Vagina (tissue), 2 donors: ENCODE measurements around the gene HOXB7. TPM values are rescaled to one million over a fixed set of nuclear protein-coding genes. Genes with fewer than 3 reads are reported as not detected.

Experiments used
- DNase-seq, 2 donors: peaks; one replicate each; pipeline ENCODE4 v3.0.0-alpha.2; 2017; ENCODE audit errors: extremely low spot score in 2 of 2
- H3K27ac ChIP-seq: fragments of 200-600 bp; sonication (generic); one replicate; pipeline ENCODE4 v1.5.1; 2019
- H3K27me3 ChIP-seq: fragments of 200-600 bp; sonication (generic); one replicate; pipeline ENCODE4 v1.5.1; 2019
- H3K36me3 ChIP-seq, 2 donors: fragments of 200-600 bp; sonication (generic); one replicate each; pipeline ENCODE4 v1.5.1; 2017 to 2019
- H3K4me1 ChIP-seq: fragments of 200-600 bp; sonication (generic); one replicate; pipeline ENCODE4 v1.5.1; 2019
- H3K4me3 ChIP-seq, 2 donors: fragments of 200-600 bp; sonication (generic); 1 replicate in 1 of 2; 2 replicates in 1 of 2; pipeline ENCODE4 v1.5.1; 2016 to 2019
- H3K9me3 ChIP-seq: fragments of 200-600 bp; sonication (generic); one replicate; pipeline ENCODE4 v1.5.1; 2019
- CTCF ChIP-seq, 3 experiments: fragments of 450-650 bp in 2 of 3; fragments of 200-600 bp in 1 of 3; sonication (generic) in 1 of 3; IDR thresholded peaks; one replicate each; pipeline ENCODE4 v1.5.1; 2017 to 2019; ENCODE audit warnings: antibody characterized with exemption in 3 of 3, mild to moderate bottlenecking in 2 of 3, moderate library complexity in 2 of 3
- POLR2A ChIP-seq, 2 donors: fragments of 450-650 bp; IDR thresholded peaks; one replicate each; pipeline ENCODE4 v1.6.1; 2017; ENCODE audit warnings: antibody characterized with exemption in 2 of 2, mild to moderate bottlenecking in 2 of 2, moderate library complexity in 2 of 2
- POLR2AphosphoS5 ChIP-seq, 2 donors: sonication (generic); formaldehyde crosslinking; IDR thresholded peaks; one replicate each; pipeline ENCODE4 v1.9.0; 2017; ENCODE audit warnings: antibody characterized with exemption in 2 of 2, mild to moderate bottlenecking in 2 of 2, low read depth in 1 of 2; ENCODE audit not compliant: insufficient read depth in 1 of 2
- intact Hi-C: fragments of 100-400 bp; cut with DNase I; formaldehyde crosslinking; loops from one replicate; pipeline ENCODE4 v1.15.1; 2023
- total RNA-seq: library from RNA; depleted of rRNA; stranded (reverse); fragments of >200 nt; gene quantifications from one replicate; pipeline ENCODE4 v1.2.3, GENCODE V29; 2016

The HOXB7 gene
- total RNA-seq, 1 donor from 2014 or later, result 3.2 TPM

GRCh38 chr17:48589831-48590606, 20.8 kb downstream of the HOXB7 start, which contains the start of gene HOXB3:
Gene HOXB3 (minus strand): TSS chr17:48590241. CDS start chr17:48552474, 37,767 bp downstream.
- no peak within 1 kb of the TSS for H3K27ac ChIP-seq
- intact Hi-C loops, result loop anchor here (10.0 kb wide), 1 partner anchor 565 kb away; no protein-coding TSS in a partner anchor
- H3K27me3 ChIP-seq, result peaks cover 6% of the 10 kb centered on the region
- H3K9me3 ChIP-seq, result no peaks in the 10 kb centered on the region
- peak within 1 kb of the TSS in 1 of 2 donors; percentile 8 for H3K4me3 ChIP-seq
- DNase-seq, result no peak
- peaks cover 21% of the 10 kb centered on the region for H3K4me1 ChIP-seq
- TF ChIP-seq POLR2AphosphoS5 (IDR thresholded peaks at IDR 0.05; ENCODE audit: insufficient read depth in 1 of 2, low read depth in 1 of 2) (no peak), POLR2A (IDR thresholded peaks at IDR 0.05) (no peak), CTCF (IDR thresholded peaks at IDR 0.05) (no peak)
- no peaks in the 10 kb centered on the region for H3K36me3 ChIP-seq

GRCh38 chr17:48589060-48589830, 21.6 kb downstream of the HOXB7 start:
- H3K4me3 ChIP-seq, result peak overlapping the region in 1 of 2 donors; percentile 8
- intact Hi-C loops, result no loop called here

GRCh38 chr17:48588528-48588927, 22.3 kb downstream of the HOXB7 start:
- intact Hi-C loops, result no loop called here
- Histone ChIP-seq H3K9me3 (no peaks in the 10 kb centered on the region), H3K27me3 (peaks cover 6% of the 10 kb centered on the region), H3K36me3 (no peaks in the 10 kb centered on the region), H3K27ac (peak overlapping the region; percentile 8), H3K4me3 (no peak overlapping the region), H3K4me1 (peaks cover 25% of the 10 kb centered on the region)
- TF ChIP-seq POLR2AphosphoS5 (IDR thresholded peaks at IDR 0.05; ENCODE audit: insufficient read depth in 1 of 2, low read depth in 1 of 2) (no peak), POLR2A (IDR thresholded peaks at IDR 0.05) (no peak), CTCF (IDR thresholded peaks at IDR 0.05) (no peak)
- DNase-seq, result no peak

More at GRCh38 chr17:48589060-48589830, 21.6 kb downstream of the HOXB7 start:
- no peak for TF ChIP-seq POLR2A (IDR thresholded peaks at IDR 0.05)
- no peak for TF ChIP-seq CTCF (IDR thresholded peaks at IDR 0.05)
- no peak for TF ChIP-seq POLR2AphosphoS5 (IDR thresholded peaks at IDR 0.05; ENCODE audit: insufficient read depth in 1 of 2, low read depth in 1 of 2)
- H3K27ac ChIP-seq, result no peak overlapping the region
- DNase-seq, result no peak
- peaks cover 26% of the 10 kb centered on the region for H3K4me1 ChIP-seq
- peaks cover 6% of the 10 kb centered on the region for H3K27me3 ChIP-seq
- no peaks in the 10 kb centered on the region for H3K36me3 ChIP-seq
- no peaks in the 10 kb centered on the region for H3K9me3 ChIP-seq

GRCh38 chr17:48588074-48588415, 22.8 kb downstream of the HOXB7 start:
- H3K36me3 ChIP-seq, result no peaks in the 10 kb centered on the region
- H3K27me3 ChIP-seq, result peaks cover 5% of the 10 kb centered on the region
- intact Hi-C loops, result no loop called here
- H3K4me1 ChIP-seq, result peaks cover 20% of the 10 kb centered on the region
- DNase-seq, result no peak
- H3K4me3 ChIP-seq, result no peak overlapping the region
- no peaks in the 10 kb centered on the region for H3K9me3 ChIP-seq
- peak overlapping the region; percentile 8 for H3K27ac ChIP-seq
- no peak for TF ChIP-seq POLR2A (IDR thresholded peaks at IDR 0.05)
- TF ChIP-seq CTCF (IDR thresholded peaks at IDR 0.05), result no peak
